ENCODE results near the gene IL1R1.

IL1R1 gene

GRCh38 chr2:102158011-102158755, 15.6 kb downstream of the IL1R1 start:
- no peak for ATAC-seq
- H3K9me3 Mint-ChIP-seq, result peaks cover 15% of the 10 kb centered on the region
- peaks cover 9% of the 10 kb centered on the region for H3K36me3 Mint-ChIP-seq (ENCODE audit: low read depth)
- H3K4me1 Mint-ChIP-seq, result peaks cover 3% of the 10 kb centered on the region
- DNase-seq, result no peak
- H3K4me3 Mint-ChIP-seq, result no peak overlapping the region
- no peak overlapping the region for H3K27ac Mint-ChIP-seq
- no peaks in the 10 kb centered on the region for H3K27me3 Mint-ChIP-seq

GRCh38 chr2:102159295-102159694, 16.7 kb downstream of the IL1R1 start:
- peaks cover 4% of the 10 kb centered on the region for H3K36me3 Mint-ChIP-seq (ENCODE audit: low read depth)
- no peak for ATAC-seq
- no peak overlapping the region for H3K27ac Mint-ChIP-seq
- peaks cover 2% of the 10 kb centered on the region for H3K4me1 Mint-ChIP-seq
- no peak for DNase-seq
- no peak overlapping the region for H3K4me3 Mint-ChIP-seq
- peaks cover 13% of the 10 kb centered on the region for H3K9me3 Mint-ChIP-seq
- H3K27me3 Mint-ChIP-seq, result peaks cover 1% of the 10 kb centered on the region

GRCh38 chr2:102166189-102166845, 23.8 kb downstream of the IL1R1 start:
- H3K4me1 Mint-ChIP-seq, result peaks cover 6% of the 10 kb centered on the region
- H3K4me3 Mint-ChIP-seq, result no peak overlapping the region
- H3K27ac Mint-ChIP-seq, result no peak overlapping the region
- peaks cover 1% of the 10 kb centered on the region for H3K27me3 Mint-ChIP-seq
- peak; percentile 24 for ATAC-seq
- H3K36me3 Mint-ChIP-seq (ENCODE audit: low read depth), result no peaks in the 10 kb centered on the region
- no peak for DNase-seq
- H3K9me3 Mint-ChIP-seq, result peaks cover 5% of the 10 kb centered on the region

- no peaks in the 10 kb centered on the region for H3K36me3 Mint-ChIP-seq (ENCODE audit: low read depth)
- H3K9me3 Mint-ChIP-seq, result peaks cover 1% of the 10 kb centered on the region
- H3K27ac Mint-ChIP-seq, result no peak overlapping the region
Measured at GRCh38 chr2:102168026-102168771, 25.7 kb downstream of the IL1R1 start.

GRCh38 chr2:102171946-102172345, 29.4 kb downstream of the IL1R1 start:
- DNase-seq (no peak), ATAC-seq (no peak)
- Mint-ChIP-seq H3K4me3 (no peak overlapping the region), H3K36me3 (ENCODE audit: low read depth) (no peaks in the 10 kb centered on the region), H3K9me3 (no peaks in the 10 kb centered on the region), H3K4me1 (peaks cover 1% of the 10 kb centered on the region), H3K27me3 (no peaks in the 10 kb centered on the region), H3K27ac (no peak overlapping the region)

More at GRCh38 chr2:102168026-102168771, 25.7 kb downstream of the IL1R1 start:
- DNase-seq (no peak), ATAC-seq (no peak)
- Mint-ChIP-seq H3K27me3 (peaks cover 1% of the 10 kb centered on the region), H3K4me3 (no peak overlapping the region), H3K4me1 (peaks cover 7% of the 10 kb centered on the region)

- Mint-ChIP-seq H3K27ac (no peak overlapping the region), H3K27me3 (no peaks in the 10 kb centered on the region), H3K4me1 (peaks cover 1% of the 10 kb centered on the region), H3K4me3 (no peak overlapping the region), H3K9me3 (no peaks in the 10 kb centered on the region), H3K36me3 (ENCODE audit: low read depth) (no peaks in the 10 kb centered on the region)
- DNase-seq, result no peak
- ATAC-seq, result no peak
Measured at GRCh38 chr2:102172745-102173144, 30.2 kb downstream of the IL1R1 start.

GRCh38 chr2:102176172-102176571, 33.6 kb downstream of the IL1R1 start:
- DNase-seq (no peak), ATAC-seq (no peak)
- H3K36me3 Mint-ChIP-seq (ENCODE audit: low read depth), result no peaks in the 10 kb centered on the region
- no peak overlapping the region for H3K4me3 Mint-ChIP-seq
- peaks cover 3% of the 10 kb centered on the region for H3K27me3 Mint-ChIP-seq
- H3K9me3 Mint-ChIP-seq, result no peaks in the 10 kb centered on the region
- peaks cover 1% of the 10 kb centered on the region for H3K4me1 Mint-ChIP-seq
- H3K27ac Mint-ChIP-seq, result no peak overlapping the region

- no peak overlapping the region for H3K4me3 Mint-ChIP-seq
- peaks cover 12% of the 10 kb centered on the region for H3K27me3 Mint-ChIP-seq
- ATAC-seq (no peak), DNase-seq (no peak)
- no peaks in the 10 kb centered on the region for H3K4me1 Mint-ChIP-seq
- H3K27ac Mint-ChIP-seq, result no peak overlapping the region
- H3K36me3 Mint-ChIP-seq (ENCODE audit: low read depth), result no peaks in the 10 kb centered on the region
- no peaks in the 10 kb centered on the region for H3K9me3 Mint-ChIP-seq
Measured at GRCh38 chr2:102177814-102178478, 35.4 kb downstream of the IL1R1 start.

GRCh38 chr2:102179061-102179460, 36.5 kb downstream of the IL1R1 start:
- H3K36me3 Mint-ChIP-seq (ENCODE audit: low read depth), result no peaks in the 10 kb centered on the region
- H3K27me3 Mint-ChIP-seq, result peaks cover 16% of the 10 kb centered on the region
- no peaks in the 10 kb centered on the region for H3K4me1 Mint-ChIP-seq
- ATAC-seq, result no peak
- H3K9me3 Mint-ChIP-seq, result no peaks in the 10 kb centered on the region
- H3K27ac Mint-ChIP-seq, result no peak overlapping the region
- no peak for DNase-seq
- no peak overlapping the region for H3K4me3 Mint-ChIP-seq

GRCh38 chr2:102179788-102180686, 37.5 kb downstream of the IL1R1 start:
- peaks cover 17% of the 10 kb centered on the region for H3K27me3 Mint-ChIP-seq
- H3K36me3 Mint-ChIP-seq (ENCODE audit: low read depth), result no peaks in the 10 kb centered on the region
- H3K4me3 Mint-ChIP-seq, result no peak overlapping the region
- ATAC-seq, result no peak
- H3K4me1 Mint-ChIP-seq, result no peaks in the 10 kb centered on the region
- no peak overlapping the region for H3K27ac Mint-ChIP-seq
- no peaks in the 10 kb centered on the region for H3K9me3 Mint-ChIP-seq
- no peak for DNase-seq

- DNase-seq, result no peak
Measured at GRCh38 chr2:102180687-102180999, 38.1 kb downstream of the IL1R1 start.

GRCh38 chr2:102181376-102181775, 38.8 kb downstream of the IL1R1 start:
- ATAC-seq (no peak), DNase-seq (no peak)
- Mint-ChIP-seq H3K27ac (no peak overlapping the region), H3K4me3 (no peak overlapping the region), H3K27me3 (peaks cover 21% of the 10 kb centered on the region), H3K36me3 (ENCODE audit: low read depth) (no peaks in the 10 kb centered on the region), H3K9me3 (no peaks in the 10 kb centered on the region), H3K4me1 (peaks cover 10% of the 10 kb centered on the region)

More at GRCh38 chr2:102180687-102180999, 38.1 kb downstream of the IL1R1 start:
- Mint-ChIP-seq H3K4me1 (peaks cover 4% of the 10 kb centered on the region), H3K4me3 (no peak overlapping the region), H3K27ac (no peak overlapping the region), H3K27me3 (peaks cover 17% of the 10 kb centered on the region), H3K9me3 (no peaks in the 10 kb centered on the region), H3K36me3 (ENCODE audit: low read depth) (no peaks in the 10 kb centered on the region)
- ATAC-seq, result no peak

GRCh38 chr2:102181919-102182635, 39.5 kb downstream of the IL1R1 start:
- no peak for ATAC-seq

More at GRCh38 chr2:102181919-102182635, 39.5 kb downstream of the IL1R1 start:
- peaks cover 26% of the 10 kb centered on the region for H3K27me3 Mint-ChIP-seq
- H3K27ac Mint-ChIP-seq, result no peak overlapping the region
- H3K36me3 Mint-ChIP-seq (ENCODE audit: low read depth), result no peaks in the 10 kb centered on the region
- no peaks in the 10 kb centered on the region for H3K9me3 Mint-ChIP-seq
- no peak for DNase-seq
- H3K4me3 Mint-ChIP-seq, result no peak overlapping the region
- peaks cover 15% of the 10 kb centered on the region for H3K4me1 Mint-ChIP-seq
